ENCODE measurements around the gene OSTN.
"Not testable (repeated sequence)": the region's sequence is repeated elsewhere in the genome, so short reads cannot be mapped to it uniquely, and the experiment has no call there.

Gene OSTN

GRCh38 chr3:191234216-191234615, 35.2 kb downstream of the OSTN start:
- in situ Hi-C loops (cut with MboI; ENCODE audit: low sequenced_read_pairs): no loop called here

GRCh38 chr3:191235331-191236314, 36.6 kb downstream of the OSTN start:
- in situ Hi-C loops (cut with MboI; ENCODE audit: low sequenced_read_pairs): no loop called here

- in situ Hi-C loops (cut with MboI; ENCODE audit: low sequenced_read_pairs): no loop called here
Measured at GRCh38 chr3:191236646-191237045, 37.6 kb downstream of the OSTN start.

GRCh38 chr3:191237047-191237882, 38.2 kb downstream of the OSTN start:
- in situ Hi-C loops (cut with MboI; ENCODE audit: low sequenced_read_pairs): no loop called here

GRCh38 chr3:191238321-191238817, 39.3 kb downstream of the OSTN start:
- in situ Hi-C loops (cut with MboI; ENCODE audit: low sequenced_read_pairs): no loop called here

GRCh38 chr3:191239407-191240031, 40.5 kb downstream of the OSTN start:
- in situ Hi-C loops (cut with MboI; ENCODE audit: low sequenced_read_pairs): no loop called here

GRCh38 chr3:191240486-191240885, 41.4 kb downstream of the OSTN start:
- in situ Hi-C loops (cut with MboI; ENCODE audit: low sequenced_read_pairs): no loop called here

GRCh38 chr3:191244242-191244867, 45.3 kb downstream of the OSTN start:
- in situ Hi-C loops (cut with MboI; ENCODE audit: low sequenced_read_pairs): no loop called here

- in situ Hi-C loops (cut with MboI; ENCODE audit: low sequenced_read_pairs): not testable (repeated sequence)
Measured at GRCh38 chr3:191246034-191246433, 47.0 kb downstream of the OSTN start.

- in situ Hi-C loops (cut with MboI; ENCODE audit: low sequenced_read_pairs): no loop called here
Measured at GRCh38 chr3:191246630-191247029, 47.6 kb downstream of the OSTN start.

GRCh38 chr3:191253089-191253799, 54.2 kb downstream of the OSTN start:
- in situ Hi-C loops (cut with MboI; ENCODE audit: low sequenced_read_pairs): no loop called here

GRCh38 chr3:191254098-191254873, 55.2 kb downstream of the OSTN start:
- in situ Hi-C loops (cut with MboI; ENCODE audit: low sequenced_read_pairs): no loop called here

GRCh38 chr3:191255156-191255555, 56.1 kb downstream of the OSTN start:
- in situ Hi-C loops (cut with MboI; ENCODE audit: low sequenced_read_pairs): no loop called here

- in situ Hi-C loops (cut with MboI; ENCODE audit: low sequenced_read_pairs): no loop called here
Measured at GRCh38 chr3:191256405-191256804, 57.4 kb downstream of the OSTN start.

GRCh38 chr3:191257286-191257685, 58.2 kb downstream of the OSTN start:
- in situ Hi-C loops (cut with MboI; ENCODE audit: low sequenced_read_pairs): no loop called here

GRCh38 chr3:191259486-191259885, 60.4 kb downstream of the OSTN start:
- in situ Hi-C loops (cut with MboI; ENCODE audit: low sequenced_read_pairs): no loop called here

GRCh38 chr3:191260431-191261303, 61.6 kb downstream of the OSTN start:
- in situ Hi-C loops (cut with MboI; ENCODE audit: low sequenced_read_pairs): no loop called here

GRCh38 chr3:191261304-191261638, 62.2 kb downstream of the OSTN start:
- in situ Hi-C loops (cut with MboI; ENCODE audit: low sequenced_read_pairs): no loop called here
